Skin of body (tissue), 2 donors: ENCODE data around the gene GALR1. TPM values are rescaled to one million over a fixed set of nuclear protein-coding genes. Genes with fewer than 3 reads are reported as not detected.
"Not testable (repeated sequence)": the region's sequence is repeated elsewhere in the genome, so short reads cannot be mapped to it uniquely, and the experiment has no call there.

ENCODE experiments used
- DNase-seq: peaks from one replicate; lab custom pipeline; 2025; lab: John Stamatoyannopoulos, UW
- total RNA-seq: library from RNA; depleted of rRNA; stranded (reverse); fragments of >200 nt; gene quantifications from one replicate; pipeline ENCODE4 v1.2.3, GENCODE V29; 2014

The GALR1 gene, protein sequence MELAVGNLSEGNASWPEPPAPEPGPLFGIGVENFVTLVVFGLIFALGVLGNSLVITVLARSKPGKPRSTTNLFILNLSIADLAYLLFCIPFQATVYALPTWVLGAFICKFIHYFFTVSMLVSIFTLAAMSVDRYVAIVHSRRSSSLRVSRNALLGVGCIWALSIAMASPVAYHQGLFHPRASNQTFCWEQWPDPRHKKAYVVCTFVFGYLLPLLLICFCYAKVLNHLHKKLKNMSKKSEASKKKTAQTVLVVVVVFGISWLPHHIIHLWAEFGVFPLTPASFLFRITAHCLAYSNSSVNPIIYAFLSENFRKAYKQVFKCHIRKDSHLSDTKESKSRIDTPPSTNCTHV
- total RNA-seq, result 2.1 TPM

DNA sequence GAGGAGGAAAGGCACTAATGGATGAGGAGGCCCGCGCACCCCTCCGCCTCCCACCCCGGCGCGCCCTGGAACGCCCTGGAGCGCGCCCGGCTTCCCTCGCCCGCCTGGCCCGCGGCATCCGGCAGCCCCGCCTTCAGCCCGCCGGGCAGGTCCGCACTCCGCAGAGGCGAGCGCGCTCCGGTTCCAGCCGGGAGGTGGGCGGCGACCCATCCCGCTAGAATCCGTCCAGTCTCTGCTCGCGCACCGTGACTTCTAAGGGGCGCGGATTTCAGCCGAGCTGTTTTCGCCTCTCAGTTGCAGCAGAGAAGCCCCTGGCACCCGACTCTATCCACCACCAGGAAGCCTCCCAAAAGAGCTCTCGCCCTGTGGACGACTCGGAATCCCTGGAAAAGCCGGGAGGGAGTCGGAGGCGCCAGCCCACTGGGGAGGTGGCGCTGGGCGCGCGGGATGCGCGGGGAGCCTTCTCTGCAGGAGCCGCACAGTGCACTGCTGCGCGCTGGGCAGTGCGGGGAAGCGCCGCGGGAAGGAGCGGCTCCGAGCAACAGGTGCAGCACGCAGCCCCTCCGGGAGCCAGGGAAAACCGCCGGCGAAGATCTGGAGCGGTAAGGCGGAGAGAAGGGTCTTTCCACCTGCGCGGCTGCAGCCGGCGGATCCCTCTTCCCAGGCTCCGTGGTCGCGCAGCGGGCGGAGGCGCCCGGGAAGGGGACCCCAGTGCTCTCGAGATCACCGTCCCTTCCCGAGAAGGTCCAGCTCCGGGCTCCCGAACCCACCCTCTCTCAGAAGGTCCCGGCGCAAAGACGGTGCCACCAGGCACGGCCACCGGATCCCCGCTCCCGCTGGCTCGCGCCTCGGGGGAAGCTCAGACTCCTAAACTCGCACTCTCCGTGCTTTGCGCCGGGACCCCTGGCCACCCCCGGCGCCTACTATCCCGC lies at the start of gene GALR1:
Gene GALR1 (plus strand): TSS at position 280 of the 932 bp plus-strand sequence. CDS start 701 bp downstream, outside the sequence.
- no peak for DNase-seq

DNA sequence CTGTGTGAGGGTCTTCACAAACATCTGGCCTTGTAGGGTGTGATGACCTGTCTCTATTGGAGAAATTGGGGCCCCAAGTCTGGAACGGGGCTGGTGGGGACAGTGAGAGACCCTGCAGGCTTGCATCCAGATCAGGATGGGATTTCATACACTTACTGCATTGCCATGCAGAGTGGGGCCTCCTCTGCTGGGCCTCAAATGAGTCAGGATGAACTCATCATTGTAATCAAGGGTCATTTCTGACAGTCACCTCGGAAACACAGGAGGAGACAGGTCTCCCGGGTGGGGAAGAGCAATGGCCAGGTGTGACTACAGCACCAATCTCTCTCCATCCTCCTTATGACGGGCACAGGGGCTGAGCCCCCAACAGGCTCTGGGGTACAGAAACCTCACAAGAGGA lies 48.1 kb upstream of the GALR1 start:
- DNase-seq, result no peak

DNA sequence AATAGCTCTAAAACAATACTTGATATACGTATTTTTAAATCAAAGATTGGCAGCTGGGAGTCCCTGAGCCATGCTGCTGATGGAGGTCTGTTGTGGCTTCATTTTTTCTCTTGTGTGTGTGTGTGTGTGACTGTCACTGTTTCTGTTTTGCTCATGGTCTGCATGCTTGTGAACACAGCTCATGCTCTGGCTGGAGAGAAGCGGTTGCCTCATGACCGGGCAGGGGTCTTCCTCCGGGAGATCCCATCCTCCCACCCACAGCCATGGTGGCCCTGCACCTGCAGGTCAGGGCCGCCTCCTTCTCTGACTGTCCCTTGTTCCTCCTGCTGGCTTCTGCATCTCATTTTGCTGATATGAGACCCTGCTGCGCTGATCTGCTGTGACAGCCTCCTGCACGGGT lies 47.3 kb upstream of the GALR1 start:
- DNase-seq, result no peak

DNA sequence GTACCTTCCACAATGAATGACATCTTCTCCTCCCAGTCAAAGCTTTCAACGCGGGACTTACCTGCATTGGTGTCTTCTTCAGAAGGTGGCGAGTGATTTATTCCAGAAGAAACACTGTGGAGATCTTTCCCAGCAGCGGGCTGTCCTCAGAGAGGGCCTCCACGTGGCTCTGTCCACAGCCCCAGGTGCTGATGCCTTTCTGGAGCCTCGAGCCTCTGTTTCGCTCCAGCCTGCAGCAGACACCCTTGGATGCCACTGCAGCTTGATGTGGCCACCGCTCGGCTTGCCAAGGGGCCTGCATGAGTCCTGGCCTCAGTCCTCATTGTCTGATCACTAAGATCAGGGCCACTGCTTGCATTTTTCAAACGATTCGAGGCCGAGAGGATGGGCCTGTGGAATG lies 46.6 kb upstream of the GALR1 start:
- DNase-seq, result no peak

DNA sequence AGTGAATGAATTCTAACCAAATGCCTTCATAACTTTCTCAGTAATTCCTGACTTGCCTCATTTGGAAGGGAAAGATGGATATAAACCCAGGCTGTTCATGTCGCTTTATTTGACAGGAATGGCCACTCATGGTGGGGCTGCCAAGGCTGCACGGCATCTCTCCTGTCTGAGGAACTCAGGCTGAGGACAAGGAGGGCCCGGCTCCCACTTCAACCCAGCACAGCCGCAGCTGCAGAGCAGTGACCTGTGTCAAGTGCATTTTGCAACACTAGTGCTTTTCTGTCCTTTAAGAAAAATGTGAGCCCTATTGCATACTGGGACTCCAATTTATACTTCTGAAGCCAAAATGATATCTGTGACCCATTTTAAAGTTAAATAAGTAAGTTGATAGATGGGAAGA lies 45.8 kb upstream of the GALR1 start:
- DNase-seq, result no peak

DNA sequence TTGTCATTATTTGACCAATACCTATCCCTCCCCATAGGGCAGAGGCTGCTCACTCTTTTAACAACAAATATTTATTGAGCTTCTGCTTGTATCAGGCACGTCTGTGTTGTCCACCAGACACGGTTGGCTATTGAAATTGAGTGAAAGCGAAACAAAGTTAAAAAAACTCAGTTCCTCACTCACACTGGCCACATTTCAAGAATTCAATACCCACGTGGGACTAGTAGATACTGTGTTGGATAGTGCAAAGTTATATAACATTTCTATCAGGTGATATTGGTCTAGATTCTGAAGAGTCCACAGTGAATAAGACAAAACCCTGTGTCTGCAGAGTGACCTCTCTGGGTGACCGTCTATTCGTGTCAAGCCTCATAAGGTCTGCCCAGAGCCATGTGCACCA lies 43.9 kb upstream of the GALR1 start:
- no peak for DNase-seq

DNA sequence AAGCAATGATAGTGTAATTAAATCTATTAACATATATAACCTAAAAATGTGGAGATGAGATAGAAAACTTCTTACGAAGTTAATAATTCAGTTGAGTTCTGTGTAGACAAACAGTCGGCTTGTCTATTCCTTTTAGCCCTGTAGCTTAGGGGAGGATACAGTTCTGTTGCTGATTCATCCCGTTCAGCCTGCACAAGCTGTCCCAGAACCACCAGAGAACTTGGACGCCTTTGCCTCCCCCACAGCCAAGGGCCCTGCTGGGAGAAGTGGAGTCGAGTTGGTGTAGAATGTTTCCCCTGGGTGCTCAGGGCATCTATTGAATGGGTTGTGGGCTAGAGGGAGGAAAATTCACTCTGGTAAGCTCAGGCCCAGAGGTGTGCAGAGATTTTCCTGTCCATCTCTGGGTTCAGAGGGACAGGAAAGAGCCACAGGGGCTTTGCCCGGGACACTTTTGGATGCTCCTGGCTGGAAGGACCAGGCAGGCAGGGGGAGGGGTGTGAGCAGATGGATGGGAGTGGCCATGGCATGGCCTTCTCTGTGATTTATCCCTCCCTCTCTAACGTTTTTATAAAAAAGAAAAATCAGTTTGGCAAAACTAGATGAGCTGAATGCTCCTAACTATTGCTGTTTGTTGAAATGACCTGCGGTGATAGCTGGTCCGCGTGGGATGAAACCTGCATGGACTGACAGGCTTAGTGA lies 42.8 kb upstream of the GALR1 start:
- no peak for DNase-seq

DNA sequence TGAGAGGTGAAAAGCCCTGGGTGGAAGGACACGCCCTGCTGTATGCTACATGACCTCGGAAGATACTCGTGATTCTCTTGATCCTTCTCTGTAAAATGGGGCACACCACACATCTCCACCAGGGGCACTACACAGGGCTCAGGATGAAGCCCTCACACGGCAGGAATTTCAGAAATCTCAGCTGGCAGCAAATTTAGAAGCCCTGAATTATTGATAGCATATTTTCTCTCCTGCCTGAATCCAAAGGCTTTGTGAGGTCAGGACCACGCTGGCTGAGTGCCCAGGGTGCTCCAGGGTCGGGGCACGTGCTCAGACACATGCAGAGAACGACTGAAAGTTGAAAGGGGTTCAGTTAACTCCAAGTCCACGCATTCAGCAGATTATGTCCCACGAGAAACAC lies 42.1 kb upstream of the GALR1 start:
- peak; percentile 52 for DNase-seq

DNA sequence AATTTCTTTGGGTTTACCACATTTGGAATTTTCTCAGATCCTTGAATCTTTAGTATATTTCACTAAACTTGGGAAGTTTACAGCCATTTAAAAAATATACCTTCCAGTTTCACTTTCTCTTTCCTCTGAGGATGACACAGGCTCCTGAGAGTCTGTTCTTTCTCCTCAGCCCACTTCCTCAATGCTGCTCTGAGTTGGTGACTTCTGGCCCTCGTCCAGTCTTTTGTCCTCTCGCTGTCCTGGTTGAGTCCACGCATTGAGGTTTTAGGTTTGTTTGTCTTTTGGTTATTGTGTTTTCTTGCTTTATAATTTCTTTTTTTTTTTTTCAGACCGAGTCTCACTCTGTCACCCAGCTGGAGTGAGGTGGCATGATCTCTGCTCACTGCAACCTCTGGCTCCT lies 40.7 kb upstream of the GALR1 start:
- DNase-seq, result no peak

DNA sequence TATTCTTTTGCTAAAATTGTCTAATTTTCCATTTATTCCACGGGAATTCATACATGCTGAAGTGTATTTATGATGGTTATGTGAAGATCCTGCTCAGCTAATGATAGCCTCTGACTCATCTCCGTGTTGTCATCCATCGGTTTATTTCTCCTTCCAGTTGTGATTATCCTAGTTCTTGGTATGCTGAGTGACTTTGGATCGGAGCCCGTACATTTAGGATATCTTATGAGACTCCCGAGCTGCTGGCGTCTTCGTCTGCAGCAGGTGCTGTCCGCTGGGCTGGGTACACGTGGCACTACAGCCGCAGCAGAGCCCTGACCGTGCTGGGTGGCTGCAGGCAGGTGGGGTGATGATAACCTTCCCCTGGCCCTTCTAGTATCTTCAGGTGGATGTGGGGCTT lies 40.1 kb upstream of the GALR1 start:
- DNase-seq, result no peak

DNA sequence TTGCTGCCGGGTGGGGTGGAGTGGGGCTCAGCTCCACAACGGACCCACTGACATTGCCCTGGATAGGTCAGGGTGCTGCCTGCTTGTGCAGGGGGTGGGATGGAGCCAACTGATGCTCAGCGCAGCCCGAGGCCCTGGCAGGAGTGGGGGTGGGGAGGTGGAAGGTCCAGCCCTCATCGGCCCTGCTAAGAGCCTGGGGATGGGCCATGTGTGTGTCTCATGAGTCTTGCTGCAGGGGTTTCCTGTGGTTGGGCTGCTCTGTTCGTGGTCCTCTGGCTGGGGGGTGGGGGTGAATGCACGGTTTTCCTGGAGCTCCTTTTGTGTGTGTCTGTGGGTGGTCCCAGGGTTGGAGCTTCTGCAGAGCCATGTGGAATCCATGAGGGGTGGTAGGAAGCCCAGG lies 39.4 kb upstream of the GALR1 start:
- no peak for DNase-seq

DNA sequence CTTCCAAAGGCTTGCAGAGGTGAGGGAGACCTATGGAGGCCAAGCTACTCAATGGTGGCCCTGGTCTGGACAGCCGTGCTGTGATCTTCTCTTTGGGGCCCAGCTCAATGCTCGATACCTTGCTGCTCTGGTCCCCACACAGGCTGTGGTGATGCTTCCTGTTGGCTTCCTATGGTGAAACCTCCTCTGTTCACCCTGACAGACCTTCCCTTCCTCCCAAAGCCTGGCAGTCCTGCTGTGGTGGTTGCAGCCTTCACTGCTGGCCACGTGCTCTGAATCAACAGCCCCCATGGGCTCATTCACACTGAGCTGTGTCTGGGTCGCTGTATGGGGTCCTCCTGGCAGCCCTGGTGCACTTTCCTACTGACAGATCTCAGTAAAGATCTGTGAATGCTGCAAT lies 31.0 kb upstream of the GALR1 start:
- no peak for DNase-seq

DNA sequence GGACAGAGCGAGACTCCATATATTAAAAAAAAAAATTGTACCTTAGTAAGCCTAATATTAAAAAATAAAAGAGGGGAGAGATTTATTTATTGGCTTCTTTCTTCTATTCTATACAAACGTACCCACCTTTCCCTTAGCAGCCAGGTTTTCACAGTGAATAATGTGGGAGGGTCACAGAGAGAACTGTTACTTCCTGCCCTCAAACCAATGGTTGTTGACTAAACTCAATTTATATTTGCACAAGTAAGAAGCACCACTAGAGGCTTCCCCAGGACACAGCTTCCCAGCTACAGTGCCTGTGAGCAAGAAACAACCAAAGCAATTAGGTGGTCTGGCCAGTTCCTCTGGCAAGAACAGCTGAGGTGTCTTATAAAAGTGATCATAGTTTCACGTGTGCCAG lies 28.9 kb upstream of the GALR1 start:
- DNase-seq, result no peak

DNA sequence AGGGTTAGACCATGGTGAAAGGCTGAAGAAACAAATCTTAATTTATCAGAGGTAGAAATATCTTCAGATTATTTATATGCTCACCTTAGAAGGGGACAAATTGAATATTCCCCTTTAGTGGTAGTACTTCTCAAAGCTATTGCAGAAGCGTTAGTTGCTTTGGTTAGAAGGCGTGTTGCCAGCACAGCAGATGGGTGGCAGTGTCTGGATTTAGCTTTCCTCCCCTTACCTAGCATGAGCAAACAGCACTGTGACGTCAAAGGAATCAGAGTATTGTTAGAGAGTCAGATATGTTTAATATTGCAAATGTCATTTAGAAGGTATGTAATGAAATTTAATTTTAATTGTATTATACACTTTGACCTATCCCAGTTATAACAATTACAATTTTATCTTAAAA lies 27.2 kb upstream of the GALR1 start:
- DNase-seq, result no peak

DNA sequence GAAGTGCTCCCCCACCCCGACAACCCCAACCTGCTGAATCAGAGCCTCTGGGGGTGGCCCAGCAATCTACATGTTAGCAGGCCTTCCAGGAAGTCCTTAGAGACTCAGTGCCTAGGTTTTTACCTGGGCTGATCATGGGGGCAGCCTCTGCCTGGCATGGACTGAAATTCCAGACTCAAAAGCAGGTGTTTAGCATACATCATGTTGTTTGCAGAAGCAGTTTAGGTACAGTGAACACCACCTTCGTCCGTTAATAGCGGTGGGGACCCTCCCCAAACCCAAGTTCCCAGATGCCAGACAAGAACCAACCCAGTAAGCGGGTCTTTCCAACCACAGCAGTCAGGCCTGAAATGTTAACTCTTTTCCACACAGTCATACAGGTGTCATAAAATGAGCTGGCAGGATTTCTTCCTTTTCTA lies 26.4 kb upstream of the GALR1 start:
- DNase-seq, result no peak

DNA sequence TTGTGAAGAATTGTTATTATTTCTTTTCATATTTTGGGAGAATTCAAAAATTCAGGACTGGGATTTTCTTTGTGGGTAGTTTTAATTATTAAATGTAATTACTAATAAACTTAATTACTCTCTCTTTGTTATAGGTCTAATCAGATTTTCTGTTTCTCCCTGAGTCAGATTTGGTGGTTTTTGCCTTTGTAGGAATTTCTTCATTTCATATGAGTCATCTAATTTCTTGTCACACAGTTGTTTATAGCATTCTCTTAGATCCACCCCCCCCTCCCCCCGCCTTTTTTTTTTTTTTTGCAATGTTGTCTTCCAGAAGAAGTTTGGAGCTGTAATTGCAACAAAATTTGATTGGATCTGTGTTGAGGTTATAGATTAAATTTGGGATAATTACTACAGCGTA lies 26.0 kb upstream of the GALR1 start:
- no peak for DNase-seq

DNA sequence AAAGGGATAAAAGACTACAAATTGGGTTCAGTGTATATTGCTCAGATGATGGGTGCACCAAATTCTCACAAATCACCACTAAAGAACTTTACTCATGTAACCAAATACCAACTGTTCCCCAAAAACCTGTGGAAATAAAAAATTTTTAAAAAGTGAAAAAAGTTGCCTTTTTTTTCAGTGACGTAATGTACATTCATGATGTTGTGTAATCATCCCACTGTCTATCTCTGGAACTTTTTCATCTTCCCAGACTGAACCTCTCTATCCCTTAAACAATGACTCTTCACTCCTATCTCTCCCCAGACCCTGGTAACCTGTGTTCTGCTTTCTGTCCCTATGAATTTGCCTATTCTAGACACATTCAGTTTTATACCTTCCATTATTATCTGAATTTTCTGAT lies 19.0 kb upstream of the GALR1 start:
- DNase-seq, result no peak

DNA sequence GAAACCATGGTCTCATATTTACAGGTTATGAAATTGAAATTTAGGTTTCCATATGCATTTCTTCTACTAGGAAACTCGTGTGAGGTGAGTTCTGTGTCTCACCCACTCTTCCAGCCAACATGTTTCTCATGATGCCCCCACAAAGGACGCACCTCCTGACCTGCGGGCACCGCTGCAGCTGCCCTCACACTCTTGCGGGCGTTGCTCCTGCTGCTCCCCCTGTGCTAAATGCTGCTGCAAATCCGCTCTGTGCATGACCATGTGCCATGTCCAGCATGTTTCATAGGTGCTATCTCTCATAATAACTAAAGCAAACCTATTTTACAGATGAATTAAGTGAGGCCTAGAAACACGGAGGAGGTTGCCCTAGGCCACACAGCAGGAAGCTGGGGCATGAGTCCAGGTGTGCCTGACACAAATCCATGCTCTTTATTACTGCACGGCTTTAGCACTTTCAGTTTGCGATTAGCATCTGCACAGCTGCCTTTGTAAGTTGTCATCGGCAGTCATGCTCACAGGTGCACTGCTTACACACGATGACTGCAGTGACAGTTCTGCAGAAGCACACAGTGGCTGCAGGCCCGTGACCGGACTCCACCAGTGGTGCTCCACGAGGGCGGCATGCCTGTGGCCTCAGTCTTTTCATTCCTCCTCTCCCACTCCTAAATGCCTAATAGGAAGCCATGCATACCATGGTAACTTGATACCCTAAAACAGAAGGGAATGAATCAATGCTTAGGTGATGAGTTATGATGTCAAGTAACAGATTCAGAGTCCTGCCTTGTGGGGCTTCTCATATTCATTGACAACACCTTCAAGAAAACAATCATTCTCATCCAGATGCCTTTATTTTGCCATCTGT lies 14.9 kb upstream of the GALR1 start:
- DNase-seq, result no peak

DNA sequence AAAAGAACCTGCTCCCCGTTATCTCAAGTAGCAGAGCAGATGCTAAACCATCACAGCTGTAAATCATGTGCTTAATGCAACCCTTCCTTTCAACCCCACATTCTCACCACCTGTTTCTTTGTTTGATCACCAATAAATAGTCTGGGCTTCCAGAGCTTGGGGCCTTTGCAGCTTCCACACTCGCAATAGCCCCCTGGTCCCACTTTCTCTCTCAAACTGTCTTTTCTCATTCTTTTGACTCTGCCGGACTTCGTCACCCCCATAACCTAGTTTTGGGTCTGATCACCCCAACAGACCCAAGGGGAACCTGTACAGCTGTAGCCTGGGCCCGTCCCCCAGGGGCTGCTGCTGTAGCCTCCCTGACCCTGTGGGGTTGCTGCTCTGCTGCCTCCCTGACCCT lies 10.4 kb upstream of the GALR1 start:
- not testable (repeated sequence) for DNase-seq

DNA sequence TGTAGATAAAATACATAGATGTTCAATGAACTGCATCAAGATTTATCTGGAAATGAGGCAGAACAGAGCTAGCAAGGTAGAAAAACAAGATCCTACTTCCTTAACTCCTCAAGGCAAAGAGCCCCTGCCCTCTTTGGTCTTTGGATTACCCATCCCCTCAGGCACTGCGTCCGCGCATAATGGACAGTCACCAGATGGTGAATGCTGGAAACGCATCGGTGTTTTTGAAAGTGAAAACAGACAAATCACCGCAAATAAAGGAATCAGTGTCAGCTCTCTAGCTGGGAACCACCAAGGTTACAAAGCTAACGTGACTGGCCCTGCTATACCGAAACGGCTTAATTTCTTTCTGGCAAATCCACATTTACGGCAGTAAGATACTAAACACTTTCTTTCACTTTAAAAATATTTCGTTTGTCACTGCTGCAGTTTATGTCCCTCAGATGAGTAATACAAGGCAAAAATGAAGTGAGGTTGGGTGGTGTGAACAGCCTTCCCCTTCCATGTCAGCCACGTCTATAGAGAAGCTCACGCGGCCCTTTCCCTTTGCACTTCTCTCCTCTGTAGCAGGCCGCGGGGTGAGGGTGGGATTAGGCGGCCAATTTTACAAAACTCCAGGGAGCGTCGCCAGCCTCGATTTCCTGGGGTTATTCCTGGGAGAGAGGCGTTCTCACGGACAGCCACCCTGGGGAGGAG lies 627 bp upstream of the GALR1 start:
- no peak for DNase-seq
